PC-9 (cell line): ENCODE results near the gene TMEM266.

Experiments
- EZH2 ChIP-seq: fragments of 200-600 bp; sonication (generic); IDR thresholded peaks from 2 replicates; pipeline ENCODE4 v1.8.0; 2017; ENCODE audit warnings: antibody characterized with exemption, low read depth
- TF ChIP-seq, protein P1 (sequence below): fragments of 200-600 bp; sonication (generic); conservative IDR thresholded peaks from 2 replicates; pipeline ENCODE4 v1.6.1; 2017; ENCODE audit warnings: mixed run types, antibody characterized with exemption, mild to moderate bottlenecking, moderate library complexity

GRCh38 chr15:76196269-76197231 lies 136.8 kb downstream of the TMEM266 start:
- TF ChIP-seq, protein P1, sequence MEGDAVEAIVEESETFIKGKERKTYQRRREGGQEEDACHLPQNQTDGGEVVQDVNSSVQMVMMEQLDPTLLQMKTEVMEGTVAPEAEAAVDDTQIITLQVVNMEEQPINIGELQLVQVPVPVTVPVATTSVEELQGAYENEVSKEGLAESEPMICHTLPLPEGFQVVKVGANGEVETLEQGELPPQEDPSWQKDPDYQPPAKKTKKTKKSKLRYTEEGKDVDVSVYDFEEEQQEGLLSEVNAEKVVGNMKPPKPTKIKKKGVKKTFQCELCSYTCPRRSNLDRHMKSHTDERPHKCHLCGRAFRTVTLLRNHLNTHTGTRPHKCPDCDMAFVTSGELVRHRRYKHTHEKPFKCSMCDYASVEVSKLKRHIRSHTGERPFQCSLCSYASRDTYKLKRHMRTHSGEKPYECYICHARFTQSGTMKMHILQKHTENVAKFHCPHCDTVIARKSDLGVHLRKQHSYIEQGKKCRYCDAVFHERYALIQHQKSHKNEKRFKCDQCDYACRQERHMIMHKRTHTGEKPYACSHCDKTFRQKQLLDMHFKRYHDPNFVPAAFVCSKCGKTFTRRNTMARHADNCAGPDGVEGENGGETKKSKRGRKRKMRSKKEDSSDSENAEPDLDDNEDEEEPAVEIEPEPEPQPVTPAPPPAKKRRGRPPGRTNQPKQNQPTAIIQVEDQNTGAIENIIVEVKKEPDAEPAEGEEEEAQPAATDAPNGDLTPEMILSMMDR: no peak
- TF ChIP-seq EZH2: no peak
